ENCODE data around the gene KLF7. TPM values are rescaled to one million over a fixed set of nuclear protein-coding genes. Genes with fewer than 3 reads are reported as not detected.

Gene KLF7
- total RNA-seq, 1 experiment from 2014 or later, result 32.2 TPM

DNA sequence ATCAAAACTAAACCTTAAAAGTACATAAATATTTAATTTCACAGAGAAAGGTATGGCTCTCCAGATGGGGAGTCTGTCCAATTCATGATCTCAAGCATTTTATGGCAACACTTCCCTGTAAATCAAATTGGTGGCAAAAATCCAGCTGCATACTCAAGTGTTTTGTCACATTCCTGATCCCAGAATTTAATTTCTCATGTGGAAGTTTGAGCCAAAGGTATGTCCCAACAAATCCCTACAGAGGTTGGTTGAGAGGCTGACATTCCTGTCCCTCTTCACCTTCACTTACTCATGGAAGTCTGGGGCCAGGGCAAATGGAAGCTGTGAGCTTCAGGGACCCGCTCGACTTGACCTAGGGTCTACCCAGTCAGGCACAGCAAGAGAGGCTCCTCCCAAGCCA lies 17.7 kb downstream of the KLF7 start:
- Mint-ChIP-seq H3K9me3 (no peaks in the 10 kb centered on the region), H3K27ac (no peak overlapping the region), H3K4me1 (peaks cover 69 to 73% of the 10 kb centered on the region in 2 experiments), H3K36me3 (ENCODE audit: insufficient read depth in 1 of 3, low read depth in 3 of 3) (peaks cover 2 to 27% (median 5%) of the 10 kb centered on the region in 3 experiments; a peak in 6 of 7 replicates), H3K4me3 (no peak overlapping the region), H3K27me3 (ENCODE audit: low read depth) (no peaks in the 10 kb centered on the region)
- Histone ChIP-seq H3K27me3 (ENCODE audit: insufficient read depth, low read length) (no peaks in the 10 kb centered on the region), H3K56ac (ENCODE audit: insufficient read length, low read depth, low read length) (no peak overlapping the region), H2AK5ac (ENCODE audit: insufficient read length, low read length) (no peak overlapping the region), H4K5ac (ENCODE audit: insufficient read length, low read depth, low read length) (no peak overlapping the region), H3K79me1 (ENCODE audit: insufficient read depth, low read depth, low read length, poor library complexity, severe bottlenecking) (peaks cover 3% of the 10 kb centered on the region), H2BK120ac (ENCODE audit: low read depth, low read length, poor library complexity, severe bottlenecking) (no peak overlapping the region), H2AFZ (ENCODE audit: low read length) (no peak overlapping the region), H4K8ac (replicated peaks; ENCODE audit: insufficient read length, low read depth, low read length) (no peak overlapping the region), H2BK5ac (ENCODE audit: insufficient read length, low read length) (no peak overlapping the region), H3K4ac (ENCODE audit: low read depth, low read length) (no peak overlapping the region), H3K23me2 (ENCODE audit: insufficient read length, low read depth, low read length, poor library complexity, severe bottlenecking) (no peaks in the 10 kb centered on the region), H3K4me1 (ENCODE audit: insufficient read depth, low read length) (peaks cover 24% of the 10 kb centered on the region), H3K9ac (ENCODE audit: extremely low read depth, insufficient read length, low read length) (no peak overlapping the region), H3K18ac (ENCODE audit: insufficient read length, low read depth, low read length) (no peak overlapping the region), H2BK15ac (ENCODE audit: low read depth, low read length) (no peak overlapping the region), H4K91ac (ENCODE audit: insufficient read length, low read depth, low read length) (no peak overlapping the region), H3K14ac (ENCODE audit: insufficient read depth, low read length) (no peak overlapping the region), H2BK12ac (ENCODE audit: insufficient read length, low read depth, low read length) (no peak overlapping the region), H4K20me1 (ENCODE audit: control insufficient read depth, insufficient read depth, insufficient read length) (no peaks in the 10 kb centered on the region), H3K27ac (ENCODE audit: insufficient read length, low read depth, low read length) (no peak overlapping the region), H3K9me3 (ENCODE audit: control insufficient read depth, low read depth, low read length) (no peaks in the 10 kb centered on the region), H3K4me2 (ENCODE audit: insufficient read depth, insufficient read length, low read length) (no peak overlapping the region), H3T11ph (ENCODE audit: low read length) (no peak overlapping the region), H3K23ac (ENCODE audit: insufficient read length, low read depth, low read length) (no peak overlapping the region), H3K79me2 (ENCODE audit: insufficient read depth, low read length) (peaks cover 17% of the 10 kb centered on the region; the same call in 1 of the 2 replicates), H2BK20ac (ENCODE audit: low read depth, low read length, poor library complexity, severe bottlenecking) (no peak overlapping the region)
- no CpG with 5 or more reads among the region's 2 CpGs for WGBS (ENCODE audit: extremely low coverage, insufficient read length, low lambda C conversion rate)
- no peak for TF ChIP-seq CTCF (conservative IDR thresholded peaks at IDR 0.05)
- DNase-seq, result no peak
